GM10266 (cell line): Measurements from ENCODE around the gene RPS6KL1.

Experiments used
- DNase-seq: peaks from one replicate; pipeline ENCODE4 v3.0.0; 2012; ENCODE audit errors: extremely low spot score
- CTCF ChIP-seq: IDR thresholded peaks from 2 replicates; pipeline ENCODE4 v1.5.1; 2012; ENCODE audit warnings: mild to moderate bottlenecking, low read depth; ENCODE audit not compliant: control insufficient read depth, insufficient read depth; ENCODE audit errors: missing control alignments

RPS6KL1 gene

GRCh38 chr14:74955229-74956026 lies 32.4 kb upstream of the RPS6KL1 start, which contains the start of gene PGF:
Gene PGF (minus strand): TSS chr14:74955597. CDS start chr14:74955242, 355 bp downstream.
- no peak for TF ChIP-seq CTCF
- peak; percentile 72 for DNase-seq

- TF ChIP-seq CTCF: no peak
- DNase-seq: no peak
These were observed 31.8 kb upstream of the RPS6KL1 start for GRCh38 chr14:74954947-74955228.

- DNase-seq: no peak
- TF ChIP-seq CTCF: no peak
These were observed 31.3 kb upstream of the RPS6KL1 start for GRCh38 chr14:74954232-74954946.

- no peak for DNase-seq
- TF ChIP-seq CTCF: no peak
These were observed 30.6 kb upstream of the RPS6KL1 start for GRCh38 chr14:74953686-74954085.

GRCh38 chr14:74952697-74953484 lies 29.8 kb upstream of the RPS6KL1 start:
- TF ChIP-seq CTCF: no peak
- DNase-seq: no peak

GRCh38 chr14:74952180-74952665 lies 29.2 kb upstream of the RPS6KL1 start:
- TF ChIP-seq CTCF: no peak

More at GRCh38 chr14:74952180-74952665, 29.2 kb upstream of the RPS6KL1 start:
- DNase-seq: no peak
